ENCODE results near the gene DNAI7.
A peak's percentile ranks its signal among the peaks of the same experiment; 100 is the strongest.

DNAI7 gene, protein sequence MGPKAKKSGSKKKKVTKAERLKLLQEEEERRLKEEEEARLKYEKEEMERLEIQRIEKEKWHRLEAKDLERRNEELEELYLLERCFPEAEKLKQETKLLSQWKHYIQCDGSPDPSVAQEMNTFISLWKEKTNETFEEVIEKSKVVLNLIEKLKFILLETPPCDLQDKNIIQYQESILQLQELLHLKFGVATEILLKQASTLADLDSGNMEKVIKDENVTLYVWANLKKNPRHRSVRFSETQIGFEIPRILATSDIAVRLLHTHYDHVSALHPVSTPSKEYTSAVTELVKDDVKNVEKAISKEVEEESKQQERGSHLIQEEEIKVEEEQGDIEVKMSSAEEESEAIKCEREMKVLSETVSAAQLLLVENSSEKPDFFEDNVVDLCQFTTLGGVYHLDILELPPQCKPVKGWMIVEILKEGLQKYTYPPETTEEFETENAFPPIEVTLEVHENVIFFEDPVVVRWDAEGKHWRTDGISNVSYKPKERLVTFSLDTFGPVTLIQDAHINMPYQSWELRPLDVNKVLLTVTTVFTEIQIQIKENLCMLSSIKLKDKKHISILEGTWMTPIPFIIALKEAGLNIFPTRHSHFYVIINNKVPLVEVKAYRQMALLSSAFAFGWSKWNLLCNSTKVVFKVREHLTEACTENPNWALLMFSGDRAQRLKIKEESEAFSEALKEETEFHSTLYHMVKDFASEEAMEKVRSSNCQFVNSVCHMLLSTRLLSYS

GRCh38 chr12:25195056-25195971 is at the start of gene DNAI7, which contains the start of gene ETFRF1:
TSS of gene DNAI7 (minus strand) at chr12:25195160. CDS start at chr12:25195078, 82 bp downstream.
TSS of gene ETFRF1 (plus strand) at chr12:25195237. CDS start at chr12:25203957, 8,720 bp downstream.
- ATAC-seq (replicated peaks; ENCODE audit: extremely low read depth, poor library complexity, severe bottlenecking) (peak; percentile 90), DNase-seq (ENCODE audit: low spot score in 2 of 2) (peak; percentile 94 to 98)
- H3K27me3 Mint-ChIP-seq = no peaks in the 10 kb centered on the region
- H3K4me3 Mint-ChIP-seq = peak within 1 kb of the TSS; percentile 96
- peaks cover 15% of the 10 kb centered on the region for H3K36me3 Mint-ChIP-seq (ENCODE audit: insufficient read depth)
- H3K27ac Mint-ChIP-seq (ENCODE audit: low read depth) = peak within 1 kb of the TSS; percentile 99
- no peaks in the 10 kb centered on the region for H3K9me3 Mint-ChIP-seq
- H3K4me1 Mint-ChIP-seq = peaks cover 28% of the 10 kb centered on the region

- Mint-ChIP-seq H3K27ac (ENCODE audit: low read depth) (no peak overlapping the region), H3K27me3 (no peaks in the 10 kb centered on the region), H3K4me3 (no peak overlapping the region), H3K4me1 (peaks cover 49% of the 10 kb centered on the region), H3K36me3 (ENCODE audit: insufficient read depth) (peaks cover 24% of the 10 kb centered on the region), H3K9me3 (no peaks in the 10 kb centered on the region)
- ATAC-seq (replicated peaks; ENCODE audit: extremely low read depth, poor library complexity, severe bottlenecking) (no peak), DNase-seq (ENCODE audit: low spot score in 2 of 2) (no peak)
Measured at GRCh38 chr12:25243680-25243990, 48.7 kb upstream of the DNAI7 start.

GRCh38 chr12:25242981-25243679 is 48.2 kb upstream of the DNAI7 start:
- no peak for DNase-seq (ENCODE audit: low spot score in 2 of 2)
- Mint-ChIP-seq H3K9me3 (no peaks in the 10 kb centered on the region), H3K27ac (ENCODE audit: low read depth) (no peak overlapping the region), H3K4me1 (peaks cover 48% of the 10 kb centered on the region), H3K4me3 (no peak overlapping the region), H3K36me3 (ENCODE audit: insufficient read depth) (peaks cover 22% of the 10 kb centered on the region), H3K27me3 (no peaks in the 10 kb centered on the region)
- ATAC-seq (replicated peaks; ENCODE audit: extremely low read depth, poor library complexity, severe bottlenecking) = no peak

GRCh38 chr12:25241167-25242020 is 46.4 kb upstream of the DNAI7 start:
- no peaks in the 10 kb centered on the region for H3K27me3 Mint-ChIP-seq
- H3K4me1 Mint-ChIP-seq = peaks cover 57% of the 10 kb centered on the region
- H3K4me3 Mint-ChIP-seq = peak overlapping the region; percentile 7
- H3K36me3 Mint-ChIP-seq (ENCODE audit: insufficient read depth) = peaks cover 30% of the 10 kb centered on the region
- no peaks in the 10 kb centered on the region for H3K9me3 Mint-ChIP-seq
- peak; percentile 19 to 59 for DNase-seq (ENCODE audit: low spot score in 2 of 2)
- peak; percentile 99 for ATAC-seq (replicated peaks; ENCODE audit: extremely low read depth, poor library complexity, severe bottlenecking)
- H3K27ac Mint-ChIP-seq (ENCODE audit: low read depth) = peak overlapping the region; percentile 89

DNA sequence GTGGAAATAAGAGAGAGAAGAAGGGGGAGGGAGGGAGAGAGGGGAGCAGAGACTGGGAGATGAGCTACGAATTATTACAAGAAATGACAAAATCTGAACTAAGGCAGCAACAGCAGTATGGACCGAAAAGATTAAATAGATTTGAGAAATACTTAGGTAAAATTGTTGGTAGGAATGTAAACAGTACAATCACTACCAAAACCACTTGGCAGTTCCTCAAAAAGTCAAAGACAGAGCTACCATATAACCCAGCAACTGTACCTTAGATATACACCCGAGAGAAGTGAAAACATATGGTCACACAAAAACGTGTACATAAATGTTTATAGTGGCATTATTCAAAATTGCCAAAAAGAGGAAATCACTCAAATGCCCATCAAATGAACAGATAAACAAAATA is 41.7 kb upstream of the DNAI7 start:
- no peak overlapping the region for H3K4me3 Mint-ChIP-seq
- H3K36me3 Mint-ChIP-seq (ENCODE audit: insufficient read depth) = peaks cover 37% of the 10 kb centered on the region
- H3K27ac Mint-ChIP-seq (ENCODE audit: low read depth) = no peak overlapping the region
- no peak for DNase-seq (ENCODE audit: low spot score in 2 of 2)
- no peak for ATAC-seq (replicated peaks; ENCODE audit: extremely low read depth, poor library complexity, severe bottlenecking)
- H3K4me1 Mint-ChIP-seq = peaks cover 47% of the 10 kb centered on the region
- no peaks in the 10 kb centered on the region for H3K9me3 Mint-ChIP-seq
- no peaks in the 10 kb centered on the region for H3K27me3 Mint-ChIP-seq

GRCh38 chr12:25236190-25236589 is 41.2 kb upstream of the DNAI7 start:
- DNase-seq (ENCODE audit: low spot score in 2 of 2) = no peak
- Mint-ChIP-seq H3K36me3 (ENCODE audit: insufficient read depth) (peaks cover 37% of the 10 kb centered on the region), H3K4me3 (no peak overlapping the region), H3K27ac (ENCODE audit: low read depth) (peak overlapping the region; percentile 47), H3K4me1 (peaks cover 43% of the 10 kb centered on the region), H3K9me3 (no peaks in the 10 kb centered on the region), H3K27me3 (no peaks in the 10 kb centered on the region)
- ATAC-seq (replicated peaks; ENCODE audit: extremely low read depth, poor library complexity, severe bottlenecking) = no peak

DNA sequence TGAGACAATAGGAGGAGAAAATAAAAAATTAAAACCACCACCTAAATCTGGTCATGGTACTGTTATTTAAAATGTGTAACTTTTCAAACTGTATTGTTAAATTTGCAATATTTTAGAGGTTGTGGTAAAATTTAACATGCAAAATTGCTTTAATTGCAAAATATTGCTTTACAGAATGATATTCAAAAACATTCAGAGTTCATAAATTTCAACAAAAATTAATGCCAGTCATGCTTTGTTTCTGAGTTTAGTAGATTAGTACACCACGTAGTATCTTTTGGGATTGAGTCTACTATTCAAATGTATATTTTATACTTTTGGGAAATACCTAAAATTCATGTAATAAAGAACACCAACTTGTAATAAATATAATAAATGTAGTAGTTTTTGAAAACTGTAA is 18.4 kb upstream of the DNAI7 start:
- Mint-ChIP-seq H3K27me3 (no peaks in the 10 kb centered on the region), H3K27ac (ENCODE audit: low read depth) (peak overlapping the region; percentile 74), H3K4me3 (no peak overlapping the region), H3K4me1 (peaks cover 7% of the 10 kb centered on the region), H3K36me3 (ENCODE audit: insufficient read depth) (peaks cover 20% of the 10 kb centered on the region), H3K9me3 (no peaks in the 10 kb centered on the region)
- DNase-seq (ENCODE audit: low spot score in 2 of 2) (no peak), ATAC-seq (replicated peaks; ENCODE audit: extremely low read depth, poor library complexity, severe bottlenecking) (no peak)

- peaks cover 5% of the 10 kb centered on the region for H3K4me1 Mint-ChIP-seq
- no peak overlapping the region for H3K27ac Mint-ChIP-seq (ENCODE audit: low read depth)
- H3K4me3 Mint-ChIP-seq = no peak overlapping the region
- no peak for DNase-seq (ENCODE audit: low spot score in 2 of 2)
- no peaks in the 10 kb centered on the region for H3K27me3 Mint-ChIP-seq
- H3K36me3 Mint-ChIP-seq (ENCODE audit: insufficient read depth) = peaks cover 28% of the 10 kb centered on the region
- no peaks in the 10 kb centered on the region for H3K9me3 Mint-ChIP-seq
- ATAC-seq (replicated peaks; ENCODE audit: extremely low read depth, poor library complexity, severe bottlenecking) = no peak
Measured at GRCh38 chr12:25208554-25208953, 13.6 kb upstream of the DNAI7 start.

GRCh38 chr12:25207846-25208245 is 12.9 kb upstream of the DNAI7 start:
- no peak for ATAC-seq (replicated peaks; ENCODE audit: extremely low read depth, poor library complexity, severe bottlenecking)
- DNase-seq (ENCODE audit: low spot score in 2 of 2) = no peak
- Mint-ChIP-seq H3K9me3 (no peaks in the 10 kb centered on the region), H3K27me3 (no peaks in the 10 kb centered on the region), H3K27ac (ENCODE audit: low read depth) (no peak overlapping the region), H3K4me1 (peaks cover 10% of the 10 kb centered on the region), H3K4me3 (no peak overlapping the region), H3K36me3 (ENCODE audit: insufficient read depth) (peaks cover 33% of the 10 kb centered on the region)

GRCh38 chr12:25207411-25207810 is 12.5 kb upstream of the DNAI7 start:
- no peak overlapping the region for H3K4me3 Mint-ChIP-seq
- DNase-seq (ENCODE audit: low spot score in 2 of 2) (no peak), ATAC-seq (replicated peaks; ENCODE audit: extremely low read depth, poor library complexity, severe bottlenecking) (no peak)
- no peak overlapping the region for H3K27ac Mint-ChIP-seq (ENCODE audit: low read depth)
- H3K27me3 Mint-ChIP-seq = no peaks in the 10 kb centered on the region
- no peaks in the 10 kb centered on the region for H3K9me3 Mint-ChIP-seq
- peaks cover 10% of the 10 kb centered on the region for H3K4me1 Mint-ChIP-seq
- peaks cover 33% of the 10 kb centered on the region for H3K36me3 Mint-ChIP-seq (ENCODE audit: insufficient read depth)

DNA sequence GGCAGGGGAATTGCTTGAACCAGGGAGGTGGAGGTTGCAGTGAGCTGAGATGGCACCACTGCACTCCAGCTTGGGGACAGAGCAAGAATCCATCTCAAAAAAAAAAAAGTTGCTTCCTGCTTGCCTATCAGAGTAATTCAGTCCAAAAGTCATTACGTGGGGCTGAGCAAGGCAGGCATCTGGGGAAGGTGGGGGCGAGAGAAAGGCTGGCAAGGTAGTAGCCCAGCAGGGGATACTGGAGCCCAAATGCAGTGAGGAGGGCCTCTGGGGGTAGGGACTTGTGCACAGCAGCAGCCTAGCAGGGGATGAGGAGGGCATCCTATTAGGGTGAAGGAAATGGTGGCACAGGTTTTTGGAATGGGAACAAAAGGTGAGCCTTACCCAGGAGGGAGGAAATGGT is 7.2 kb upstream of the DNAI7 start:
- H3K27ac Mint-ChIP-seq (ENCODE audit: low read depth) = peak overlapping the region; percentile 9
- H3K4me1 Mint-ChIP-seq = peaks cover 25% of the 10 kb centered on the region
- H3K4me3 Mint-ChIP-seq = no peak overlapping the region
- H3K27me3 Mint-ChIP-seq = no peaks in the 10 kb centered on the region
- no peak for ATAC-seq (replicated peaks; ENCODE audit: extremely low read depth, poor library complexity, severe bottlenecking)
- no peak for DNase-seq (ENCODE audit: low spot score in 2 of 2)
- no peaks in the 10 kb centered on the region for H3K9me3 Mint-ChIP-seq
- peaks cover 19% of the 10 kb centered on the region for H3K36me3 Mint-ChIP-seq (ENCODE audit: insufficient read depth)
